Upper lobe of right lung (tissue), 1 donor: ENCODE measurements around the gene ALKBH6. TPM values are rescaled to one million over a fixed set of nuclear protein-coding genes. Genes with fewer than 3 reads are reported as not detected.

Source experiments
- ATAC-seq: fragments of 200-7000 bp; cut with Tn5 transposase; one replicate; pipeline ENCODE4 v1.9.1; 2020; ENCODE audit warnings: mild to moderate bottlenecking, moderate library complexity
- DNase-seq: peaks from one replicate; pipeline ENCODE4 v3.0.0-alpha.2; 2020
- H3K27ac ChIP-seq: fragments of 200-600 bp; one replicate; pipeline ENCODE4 v1.8.0; 2022
- H3K27me3 ChIP-seq: fragments of 200-600 bp; one replicate; pipeline ENCODE4 v1.8.0; 2022; ENCODE audit warnings: mild to moderate bottlenecking
- H3K36me3 ChIP-seq: fragments of 200-600 bp; one replicate; pipeline ENCODE4 v1.8.0; 2022
- H3K4me1 ChIP-seq: fragments of 200-600 bp; one replicate; pipeline ENCODE4 v1.8.0; 2022
- H3K4me3 ChIP-seq: fragments of 200-600 bp; one replicate; pipeline ENCODE4 v1.8.0; 2022; ENCODE audit warnings: mild to moderate bottlenecking
- H3K9me3 ChIP-seq: fragments of 200-600 bp; one replicate; pipeline ENCODE4 v1.8.0; 2022
- intact Hi-C: fragments of 100-400 bp; cut with DNase I; formaldehyde crosslinking; loops from one replicate; pipeline ENCODE4 v1.11.0; 2022
- total RNA-seq: library from RNA; stranded (reverse); fragmentation: NEBNext Ultra II Directional; extraction: Animal tissue kit (Norgen Biotek cat#: 25700); gene quantifications from one replicate; pipeline ENCODE4 v1.2.1, GENCODE V29; 2021
- TF ChIP-seq, protein P1 (sequence below): fragments of 200-600 bp; IDR thresholded peaks from one replicate; pipeline ENCODE4 v1.8.0; 2022; ENCODE audit warnings: antibody characterized with exemption
- donor health status: DM: no; HTN: yes; CAD: no; lungs with severe emphysema.

The ALKBH6 gene
- total RNA-seq, 1 donor from 2014 or later = 18.7 TPM

DNA sequence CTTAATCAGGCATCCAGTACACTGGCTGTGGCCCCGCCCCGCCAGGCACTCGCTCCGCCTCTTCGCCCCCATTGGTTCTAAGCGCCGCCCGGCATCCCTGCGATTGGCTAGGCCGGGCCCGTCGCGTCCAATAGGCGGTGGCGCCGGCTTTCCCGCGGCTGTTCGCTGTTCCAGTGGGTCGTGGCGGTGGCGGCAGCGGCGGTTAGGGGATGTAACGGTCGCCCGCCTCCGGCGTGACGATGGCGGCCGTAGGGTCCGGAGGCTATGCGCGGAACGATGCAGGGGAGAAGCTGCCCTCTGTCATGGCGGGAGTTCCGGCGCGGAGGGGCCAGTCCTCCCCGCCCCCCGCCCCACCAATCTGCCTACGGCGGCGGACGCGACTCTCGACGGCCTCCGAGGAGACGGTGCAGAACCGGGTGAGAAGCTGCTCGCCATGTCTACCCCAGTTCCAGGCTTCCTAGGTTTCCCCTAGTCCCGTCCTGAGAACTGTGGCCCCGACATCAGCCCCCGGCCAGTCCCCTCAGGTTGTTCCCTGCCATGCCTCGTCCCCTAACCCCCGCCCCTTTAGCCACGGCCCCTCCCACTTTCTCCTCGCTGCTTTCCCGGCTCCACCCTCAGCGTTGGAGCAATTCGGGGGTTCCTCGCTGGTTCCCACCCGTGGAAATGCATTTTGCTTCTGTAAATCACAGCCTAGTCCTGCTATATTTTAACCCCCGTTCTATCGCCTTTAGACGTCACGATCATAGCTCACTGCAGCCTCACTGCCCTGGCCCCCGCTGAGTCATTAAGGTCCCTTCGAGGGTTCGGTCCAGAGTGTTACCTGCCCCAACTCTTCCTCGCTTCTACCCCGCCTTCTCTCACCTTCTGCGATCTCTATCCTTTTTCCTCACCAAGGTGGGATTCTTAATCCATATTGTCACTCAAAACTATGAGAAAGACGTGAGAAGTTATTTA, 41.0 kb upstream of the ALKBH6 start, which contains the start of gene WDR62:
Gene WDR62 (plus strand): TSS at position 165 of the 954 bp plus-strand sequence. CDS start 75 bp downstream, at position 240.
- Histone ChIP-seq H3K27ac (peak within 1 kb of the TSS; percentile 89), H3K27me3 (no peaks in the 10 kb centered on the region), H3K4me1 (peaks cover 5% of the 10 kb centered on the region), H3K4me3 (peak within 1 kb of the TSS; percentile 70), H3K9me3 (no peaks in the 10 kb centered on the region), H3K36me3 (no peaks in the 10 kb centered on the region)
- intact Hi-C loops = no loop called here
- TF ChIP-seq, protein P1, sequence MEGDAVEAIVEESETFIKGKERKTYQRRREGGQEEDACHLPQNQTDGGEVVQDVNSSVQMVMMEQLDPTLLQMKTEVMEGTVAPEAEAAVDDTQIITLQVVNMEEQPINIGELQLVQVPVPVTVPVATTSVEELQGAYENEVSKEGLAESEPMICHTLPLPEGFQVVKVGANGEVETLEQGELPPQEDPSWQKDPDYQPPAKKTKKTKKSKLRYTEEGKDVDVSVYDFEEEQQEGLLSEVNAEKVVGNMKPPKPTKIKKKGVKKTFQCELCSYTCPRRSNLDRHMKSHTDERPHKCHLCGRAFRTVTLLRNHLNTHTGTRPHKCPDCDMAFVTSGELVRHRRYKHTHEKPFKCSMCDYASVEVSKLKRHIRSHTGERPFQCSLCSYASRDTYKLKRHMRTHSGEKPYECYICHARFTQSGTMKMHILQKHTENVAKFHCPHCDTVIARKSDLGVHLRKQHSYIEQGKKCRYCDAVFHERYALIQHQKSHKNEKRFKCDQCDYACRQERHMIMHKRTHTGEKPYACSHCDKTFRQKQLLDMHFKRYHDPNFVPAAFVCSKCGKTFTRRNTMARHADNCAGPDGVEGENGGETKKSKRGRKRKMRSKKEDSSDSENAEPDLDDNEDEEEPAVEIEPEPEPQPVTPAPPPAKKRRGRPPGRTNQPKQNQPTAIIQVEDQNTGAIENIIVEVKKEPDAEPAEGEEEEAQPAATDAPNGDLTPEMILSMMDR = no peak
- peak; percentile 89 for ATAC-seq
- peak; percentile 97 for DNase-seq

DNA sequence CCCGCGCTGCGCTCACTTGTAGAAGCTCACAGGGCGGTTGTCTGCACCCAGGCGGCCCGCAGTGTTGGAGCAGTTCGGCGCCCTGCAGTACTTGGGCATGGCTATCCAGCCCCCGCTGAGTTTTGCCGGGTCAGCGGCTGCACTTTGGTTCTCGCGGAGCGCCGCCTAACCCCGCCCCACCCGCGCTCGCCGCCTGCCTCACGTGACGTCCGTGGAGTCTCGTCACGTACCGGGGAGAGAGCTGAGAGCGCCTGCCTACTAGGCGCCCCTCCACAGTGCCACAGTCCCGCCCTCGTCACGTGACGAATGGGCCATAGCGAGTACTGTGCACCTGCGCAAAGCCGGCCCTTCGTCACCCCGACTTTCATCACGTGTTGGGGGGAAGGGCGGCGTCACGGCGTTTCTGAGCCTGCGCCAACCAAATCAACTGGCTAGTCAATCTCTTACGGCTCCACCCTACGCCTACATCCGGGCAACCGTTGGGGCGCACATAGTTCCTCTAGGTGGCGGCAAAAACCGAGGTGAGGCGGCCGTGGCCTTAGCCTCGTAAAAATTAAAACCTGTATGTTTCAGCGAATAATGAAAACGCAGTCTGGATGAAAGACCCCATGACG, 40.2 kb upstream of the ALKBH6 start, which contains the start of gene THAP8:
Gene THAP8 (minus strand): TSS at position 167 of the 614 bp plus-strand sequence. CDS start 68 bp downstream, at position 99.
- Histone ChIP-seq H3K4me3 (peak within 1 kb of the TSS; percentile 70), H3K4me1 (peaks cover 5% of the 10 kb centered on the region), H3K27me3 (no peaks in the 10 kb centered on the region), H3K27ac (peak within 1 kb of the TSS; percentile 89), H3K36me3 (no peaks in the 10 kb centered on the region), H3K9me3 (no peaks in the 10 kb centered on the region)
- peak; percentile 96 for ATAC-seq
- intact Hi-C loops = no loop called here
- TF ChIP-seq, protein P1 = peak; percentile 52
- peak; percentile 100 for DNase-seq

DNA sequence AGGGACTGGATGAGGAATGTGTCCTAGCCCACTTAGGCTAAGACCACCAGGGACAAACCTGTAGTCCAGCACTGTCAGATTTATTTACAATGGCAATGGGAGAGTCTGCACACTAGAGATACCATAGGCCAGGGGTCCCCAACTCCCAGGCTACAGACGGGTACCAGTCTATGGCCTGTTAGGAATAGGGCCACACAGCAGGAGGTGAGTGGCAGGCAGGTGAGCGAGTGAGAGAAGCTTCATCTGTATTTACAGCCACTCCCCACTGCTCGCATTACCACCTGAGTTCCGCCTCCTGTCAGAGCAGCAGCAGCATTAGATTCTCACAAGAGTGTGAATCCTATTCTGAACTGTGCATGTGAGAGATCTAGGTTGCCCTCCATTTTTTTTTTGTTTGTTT, 37.6 kb upstream of the ALKBH6 start:
- Histone ChIP-seq H3K4me3 (no peak overlapping the region), H3K27me3 (no peaks in the 10 kb centered on the region), H3K4me1 (peaks cover 5% of the 10 kb centered on the region), H3K36me3 (no peaks in the 10 kb centered on the region), H3K9me3 (no peaks in the 10 kb centered on the region), H3K27ac (no peak overlapping the region)
- ATAC-seq = no peak
- TF ChIP-seq, protein P1 = no peak
- intact Hi-C loops = no loop called here
- DNase-seq = no peak

DNA sequence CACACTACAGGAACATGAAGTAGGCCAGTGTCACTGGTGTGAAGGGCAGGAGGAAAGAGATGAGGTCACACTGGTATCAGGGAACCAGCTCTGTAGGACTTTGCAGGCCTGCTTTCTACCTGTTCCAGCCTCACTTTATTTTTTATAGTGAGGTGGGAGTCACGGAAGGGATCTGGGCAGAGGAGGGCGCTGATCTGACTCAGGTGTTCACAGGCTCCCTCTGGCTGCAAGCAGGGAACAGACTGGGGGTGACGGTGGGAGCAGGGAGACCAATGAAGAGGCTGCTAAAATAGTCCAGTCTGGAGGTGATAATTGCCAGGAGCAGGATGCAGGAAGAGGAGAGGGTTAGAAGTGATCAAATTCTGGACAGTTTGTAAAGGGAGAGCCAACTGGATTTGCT, 37.2 kb upstream of the ALKBH6 start:
- Histone ChIP-seq H3K27ac (no peak overlapping the region), H3K4me1 (peaks cover 5% of the 10 kb centered on the region), H3K4me3 (no peak overlapping the region), H3K36me3 (no peaks in the 10 kb centered on the region), H3K9me3 (no peaks in the 10 kb centered on the region), H3K27me3 (no peaks in the 10 kb centered on the region)
- no peak for DNase-seq
- no peak for ATAC-seq
- TF ChIP-seq, protein P1 = no peak
- intact Hi-C loops = no loop called here

DNA sequence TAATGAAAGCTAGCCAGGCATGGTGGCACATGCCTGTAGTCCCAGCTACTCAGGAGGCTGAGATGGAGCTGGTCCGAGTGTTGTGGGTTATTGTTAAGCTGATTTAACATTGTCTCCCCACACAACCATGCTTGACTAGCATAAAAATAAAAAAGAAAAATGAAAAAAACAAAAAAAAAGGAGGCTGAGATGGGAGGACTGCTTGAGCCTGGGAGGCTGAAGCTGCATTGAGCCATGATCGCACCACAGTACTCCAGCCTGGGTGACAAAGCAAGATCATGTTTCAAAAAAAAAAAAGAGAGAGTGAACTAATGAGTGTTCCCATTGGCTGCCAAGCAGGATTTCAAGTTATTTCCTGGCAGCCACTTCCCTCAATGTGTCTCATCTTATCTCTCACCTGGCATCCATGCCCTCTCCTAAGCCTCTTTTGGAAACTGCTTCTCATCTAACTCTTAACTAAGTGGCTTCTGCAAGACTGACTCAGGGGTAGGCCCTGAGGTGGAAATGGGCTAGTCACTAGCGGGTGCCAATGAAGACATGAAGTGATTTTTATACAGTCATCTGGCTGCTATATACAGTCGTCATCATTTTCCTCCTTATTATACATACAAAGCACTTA, 35.2 kb upstream of the ALKBH6 start:
- Histone ChIP-seq H3K9me3 (no peaks in the 10 kb centered on the region), H3K36me3 (no peaks in the 10 kb centered on the region), H3K4me3 (no peak overlapping the region), H3K4me1 (no peaks in the 10 kb centered on the region), H3K27me3 (no peaks in the 10 kb centered on the region), H3K27ac (no peak overlapping the region)
- DNase-seq (no peak), ATAC-seq (no peak)
- TF ChIP-seq, protein P1 = no peak
- intact Hi-C loops = no loop called here
